Tibial nerve (tissue), 4 donors: ENCODE data around the gene ASIC4. TPM values are rescaled to one million over a fixed set of nuclear protein-coding genes. Genes with fewer than 3 reads are reported as not detected.

ENCODE experiments used
- DNase-seq, 2 donors: peaks; one replicate each; pipeline ENCODE4 v3.0.0-alpha.2; 2019; ENCODE audit warnings: low spot score in 2 of 2
- H3K27ac ChIP-seq, 4 donors: fragments of 200-600 bp; sonication (generic) in 3 of 4; one replicate each; pipeline ENCODE4 v1.5.1; 2017 to 2019; ENCODE audit warnings: mild to moderate bottlenecking in 1 of 4
- H3K27me3 ChIP-seq, 2 donors: fragments of 200-600 bp; sonication (generic) in 1 of 2; one replicate each; pipeline versions ENCODE4 v1.5.1 to v1.6.0; 2017 to 2019
- H3K36me3 ChIP-seq, 3 donors: fragments of 200-600 bp; sonication (generic); one replicate each; pipeline ENCODE4 v1.5.1; 2018 to 2019
- H3K4me1 ChIP-seq, 4 donors: fragments of 200-600 bp; sonication (generic) in 3 of 4; one replicate each; pipeline ENCODE4 v1.5.1; 2017 to 2019
- H3K4me3 ChIP-seq, 4 donors: fragments of 200-600 bp; sonication (generic) in 3 of 4; one replicate each; pipeline ENCODE4 v1.5.1; 2017 to 2019; ENCODE audit warnings: mild to moderate bottlenecking in 1 of 4, moderate library complexity in 1 of 4
- H3K9me3 ChIP-seq, 4 donors: fragments of 200-600 bp; sonication (generic) in 3 of 4; one replicate each; pipeline ENCODE4 v1.5.1; 2017 to 2019
- CTCF ChIP-seq, 5 experiments: fragments of 200-600 bp in 3 of 5; fragments of 450-650 bp in 2 of 5; sonication (generic) in 3 of 5; IDR thresholded peaks; one replicate each; pipeline ENCODE4 v1.5.1; 2016 to 2019; ENCODE audit warnings: antibody characterized with exemption in 5 of 5, mild to moderate bottlenecking in 3 of 5, moderate library complexity in 2 of 5
- EP300 ChIP-seq, 2 donors: sonication (generic); formaldehyde crosslinking; IDR thresholded peaks; one replicate each; pipeline ENCODE4 v1.6.1; 2017; ENCODE audit warnings: antibody characterized with exemption in 2 of 2, mild to moderate bottlenecking in 1 of 2
- POLR2A ChIP-seq, 2 donors: fragments of 450-650 bp; IDR thresholded peaks; one replicate each; pipeline ENCODE4 v1.6.1; 2017; ENCODE audit warnings: antibody characterized with exemption in 2 of 2, mild to moderate bottlenecking in 2 of 2, moderate library complexity in 2 of 2
- WGBS, 2 donors: methylation state at CpG; one replicate each; pipeline ENCODE4 v1.1.5; 2018; 5-methylcytosine and 5-hydroxymethylcytosine counted together
- total RNA-seq, 4 donors: library from RNA; depleted of rRNA; stranded (reverse); fragments of >200 nt; gene quantifications; one replicate each; pipeline ENCODE4 v1.1.0, GENCODE V29; 2016

The ASIC4 gene
- total RNA-seq, 4 donors from 2014 or later: 0.42 to 3.0 TPM; not detected in 2

GRCh38 chr2:219494952-219495530, 19.2 kb upstream of the ASIC4 start:
- no peak for DNase-seq
- H3K9me3 ChIP-seq: no peaks in the 10 kb centered on the region
- TF ChIP-seq CTCF (IDR thresholded peaks at IDR 0.05): peak in 1 of 5 experiments; percentile 58
- no peak for TF ChIP-seq EP300 (IDR thresholded peaks at IDR 0.05)
- no peak for TF ChIP-seq POLR2A (IDR thresholded peaks at IDR 0.05)
- 29 to 35% methylated on average over 10 of the region's 10 CpGs for WGBS, 2 donors
- H3K27me3 ChIP-seq: peaks cover 0 to 48% of the 10 kb centered on the region in 2 donors
- H3K27ac ChIP-seq: no peak overlapping the region
- H3K4me1 ChIP-seq: peaks cover 0 to 34% (median 17%) of the 10 kb centered on the region in 4 donors
- H3K4me3 ChIP-seq: no peak overlapping the region
- H3K36me3 ChIP-seq: no peaks in the 10 kb centered on the region

GRCh38 chr2:219495531-219496122, 18.7 kb upstream of the ASIC4 start:
- H3K4me1 ChIP-seq: peaks cover 0 to 38% (median 17%) of the 10 kb centered on the region in 4 donors
- WGBS, 2 donors: 21 to 26% methylated on average over 11 to 13 of the region's 14 CpGs
- DNase-seq: peak in 1 of 2 donors; percentile 59

GRCh38 chr2:219496247-219496824, 17.9 kb upstream of the ASIC4 start:
- Histone ChIP-seq H3K27ac (no peak overlapping the region), H3K36me3 (no peaks in the 10 kb centered on the region), H3K9me3 (no peaks in the 10 kb centered on the region), H3K4me1 (peaks cover 0 to 38% (median 17%) of the 10 kb centered on the region in 4 donors), H3K4me3 (no peak overlapping the region), H3K27me3 (peaks cover 0 to 44% of the 10 kb centered on the region in 2 donors)
- DNase-seq: no peak
- TF ChIP-seq EP300 (IDR thresholded peaks at IDR 0.05): no peak
- no peak for TF ChIP-seq POLR2A (IDR thresholded peaks at IDR 0.05)
- TF ChIP-seq CTCF (IDR thresholded peaks at IDR 0.05): no peak
- 24 to 45% methylated on average over 7 to 17 of the region's 20 CpGs for whole genome bisulfite sequencing, 2 donors

More at GRCh38 chr2:219495531-219496122, 18.7 kb upstream of the ASIC4 start:
- Histone ChIP-seq H3K27ac (no peak overlapping the region), H3K4me3 (no peak overlapping the region), H3K9me3 (no peaks in the 10 kb centered on the region), H3K36me3 (no peaks in the 10 kb centered on the region), H3K27me3 (peaks cover 0 to 44% of the 10 kb centered on the region in 2 donors)
- no peak for TF ChIP-seq EP300 (IDR thresholded peaks at IDR 0.05)
- peak in 4 of 5 experiments; percentile 25 to 66 (median 58) for TF ChIP-seq CTCF (IDR thresholded peaks at IDR 0.05)

DNA sequence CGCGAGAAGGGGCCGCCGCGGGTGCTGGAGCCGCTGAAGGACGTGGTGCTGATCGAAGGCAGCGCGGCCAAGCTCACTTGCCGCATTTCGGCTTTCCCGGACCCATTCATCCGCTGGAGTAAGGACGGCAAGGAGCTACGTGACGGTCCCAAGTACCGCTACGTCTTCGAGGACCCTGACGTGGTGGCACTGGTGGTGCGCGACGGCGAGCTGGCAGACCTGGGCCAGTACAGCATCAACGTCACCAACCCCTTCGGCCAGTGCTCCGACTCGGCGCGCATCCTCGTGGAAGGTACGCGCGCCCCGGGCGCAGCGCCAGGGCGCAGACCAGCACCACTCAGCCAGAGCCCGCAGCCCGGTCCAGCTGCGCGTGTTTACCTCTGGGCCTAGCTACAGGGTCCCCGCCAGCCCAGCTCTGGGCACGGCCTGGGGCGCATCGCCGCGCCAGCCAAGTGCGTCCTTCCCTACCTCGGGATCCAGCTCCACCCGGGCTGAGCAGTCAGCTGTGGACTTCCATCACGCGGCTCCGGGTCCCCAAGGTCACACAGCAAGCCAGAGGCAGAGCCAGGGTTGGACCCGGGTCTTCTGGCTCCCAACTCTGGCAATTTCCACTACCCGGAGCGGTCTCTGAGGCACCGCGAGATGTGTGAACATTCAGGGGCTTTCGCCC, 17.3 kb upstream of the ASIC4 start:
- no peaks in the 10 kb centered on the region for H3K9me3 ChIP-seq
- peak overlapping the region in 1 of 4 donors; percentile 94 for H3K27ac ChIP-seq
- DNase-seq: peak in 1 of 2 donors; percentile 15
- TF ChIP-seq CTCF (IDR thresholded peaks at IDR 0.05): no peak
- no peak for TF ChIP-seq EP300 (IDR thresholded peaks at IDR 0.05)
- no peak for TF ChIP-seq POLR2A (IDR thresholded peaks at IDR 0.05)
- peak overlapping the region; percentile 59 to 72 (median 66) for H3K4me3 ChIP-seq
- H3K27me3 ChIP-seq: peaks cover 0 to 44% of the 10 kb centered on the region in 2 donors
- peaks cover 0 to 38% (median 17%) of the 10 kb centered on the region in 4 donors for H3K4me1 ChIP-seq
- WGBS, 2 donors: 19 to 21% methylated on average over 25 to 46 of the region's 61 CpGs
- H3K36me3 ChIP-seq: peaks cover 0 to 4% (median 0%) of the 10 kb centered on the region in 3 donors
